Astrocyte of the spinal cord (primary cell): ENCODE results near the gene LRCH1.

ENCODE experiments used
- DNase-seq: peaks from one replicate; pipeline ENCODE4 v3.0.0; 2011; ENCODE audit warnings: low read depth, low spot score
- H3K4me3 ChIP-seq: 2 replicates; pipeline ENCODE4 v1.5.1; 2011; ENCODE audit warnings: low read depth, mild to moderate bottlenecking, low read length, moderate library complexity
- CTCF ChIP-seq: IDR thresholded peaks from 2 replicates; pipeline ENCODE4 v1.5.1; 2012; ENCODE audit warnings: low read depth, mild to moderate bottlenecking, low read length, inconsistent platforms
- in situ Hi-C: cut with HindIII; loops from 2 replicates; pipeline ENCODE4 v1.10.0; 2017; ENCODE audit warnings: low sequenced_read_pairs

Gene LRCH1

GRCh38 chr13:46575301-46575771 is 22.4 kb downstream of the LRCH1 start:
- TF ChIP-seq CTCF, result no peak
- in situ Hi-C loops, result no loop called here
- DNase-seq, result no peak
- H3K4me3 ChIP-seq, result no peak overlapping the region

GRCh38 chr13:46575818-46576221 is 22.9 kb downstream of the LRCH1 start:
- peak; percentile 71 for DNase-seq
- no peak for TF ChIP-seq CTCF
- in situ Hi-C loops, result no loop called here
- no peak overlapping the region for H3K4me3 ChIP-seq

- in situ Hi-C loops, result no loop called here
- no peak overlapping the region for H3K4me3 ChIP-seq
- no peak for DNase-seq
- TF ChIP-seq CTCF, result no peak
Observed at GRCh38 chr13:46576762-46577161, 23.8 kb downstream of the LRCH1 start.

- no peak overlapping the region for H3K4me3 ChIP-seq
- no peak for DNase-seq
- TF ChIP-seq CTCF, result no peak
- in situ Hi-C loops, result no loop called here
Observed at GRCh38 chr13:46577696-46578589, 25.0 kb downstream of the LRCH1 start.

GRCh38 chr13:46578590-46578975 is 25.6 kb downstream of the LRCH1 start:
- in situ Hi-C loops, result no loop called here
- no peak for TF ChIP-seq CTCF
- no peak for DNase-seq
- no peak overlapping the region for H3K4me3 ChIP-seq

- in situ Hi-C loops, result no loop called here
- no peak for DNase-seq
- TF ChIP-seq CTCF, result no peak
- no peak overlapping the region for H3K4me3 ChIP-seq
Observed at GRCh38 chr13:46580362-46580839, 27.4 kb downstream of the LRCH1 start.
